DOHH2 (cell line): ENCODE measurements around the gene STAP2.

Experiments
- H3F3A ChIP-seq: fragments of 200-600 bp; sonication (generic), shearing (Covaris generic); 2 replicates; pipeline ENCODE4 v1.6.0; 2016; ENCODE audit warnings: antibody characterized with exemption, mild to moderate bottlenecking; ENCODE audit not compliant: control insufficient read depth, insufficient read depth
- H3K27ac ChIP-seq: fragments of 200-600 bp; sonication (generic); 2 replicates; pipeline ENCODE4 v1.5.1; 2014; ENCODE audit warnings: low read depth, mild to moderate bottlenecking, low read length, moderate library complexity
- H3K27me3 ChIP-seq: fragments of 200-600 bp; sonication (generic); 2 replicates; pipeline ENCODE4 v1.6.1; 2014; ENCODE audit warnings: mild to moderate bottlenecking, low read length, mixed read lengths; ENCODE audit not compliant: control insufficient read depth
- H3K36me3 ChIP-seq: fragments of 200-600 bp; sonication (generic); 2 replicates; pipeline ENCODE4 v1.6.1; 2014; ENCODE audit warnings: mild to moderate bottlenecking, low read length, moderate library complexity, mixed read lengths; ENCODE audit not compliant: control insufficient read depth
- H3K4me1 ChIP-seq: fragments of 200-600 bp; sonication (generic); 2 replicates; pipeline ENCODE4 v1.6.1; 2014; ENCODE audit warnings: mild to moderate bottlenecking, low read length, mixed read lengths; ENCODE audit not compliant: control insufficient read depth
- H3K4me2 ChIP-seq: fragments of 200-600 bp; sonication (generic); 2 replicates; pipeline ENCODE4 v1.6.0; 2014; ENCODE audit warnings: mild to moderate bottlenecking, low read length, moderate library complexity
- H3K4me3 ChIP-seq: fragments of 200-600 bp; sonication (generic); 2 replicates; pipeline ENCODE4 v1.5.1; 2014; ENCODE audit warnings: mild to moderate bottlenecking, low read length, mixed read lengths
- H3K79me2 ChIP-seq: fragments of 200-600 bp; sonication (generic); 2 replicates; pipeline ENCODE4 v1.6.1; 2014; ENCODE audit warnings: mild to moderate bottlenecking, low read length, mixed read lengths; ENCODE audit not compliant: control insufficient read depth
- H3K9me2 ChIP-seq: fragments of 200-600 bp; sonication (generic); replicated peaks from 2 replicates; pipeline ENCODE4 v1.6.1; 2014; ENCODE audit warnings: mild to moderate bottlenecking, low read length, mixed read lengths; ENCODE audit not compliant: control insufficient read depth
- H3K9me3 ChIP-seq: fragments of 200-600 bp; sonication (generic); 2 replicates; pipeline ENCODE4 v1.6.1; 2014; ENCODE audit warnings: antibody characterized with exemption, low read length, mixed read lengths; ENCODE audit not compliant: control insufficient read depth, insufficient read depth
- H4K20me1 ChIP-seq: fragments of 200-600 bp; sonication (generic); 2 replicates; pipeline ENCODE4 v1.6.0; 2014; ENCODE audit warnings: low read depth, mild to moderate bottlenecking, antibody characterized with exemption, low read length, moderate library complexity; ENCODE audit not compliant: control insufficient read depth, insufficient read depth
- EZH2phosphoT487 ChIP-seq: fragments of 200-600 bp; sonication (generic); IDR thresholded peaks from 2 replicates; pipeline ENCODE4 v1.6.1; 2017; ENCODE audit warnings: borderline replicate concordance, mild to moderate bottlenecking, antibody characterized with exemption, low read length, moderate library complexity, mixed read lengths
- TF ChIP-seq, protein P1 (sequence below): fragments of 200-600 bp; sonication (generic); IDR thresholded peaks from one replicate; pipeline ENCODE4 v1.5.1; 2014; ENCODE audit warnings: antibody characterized with exemption, mild to moderate bottlenecking, low read depth, low read length; ENCODE audit not compliant: poor library complexity, severe bottlenecking

STAP2 gene

DNA sequence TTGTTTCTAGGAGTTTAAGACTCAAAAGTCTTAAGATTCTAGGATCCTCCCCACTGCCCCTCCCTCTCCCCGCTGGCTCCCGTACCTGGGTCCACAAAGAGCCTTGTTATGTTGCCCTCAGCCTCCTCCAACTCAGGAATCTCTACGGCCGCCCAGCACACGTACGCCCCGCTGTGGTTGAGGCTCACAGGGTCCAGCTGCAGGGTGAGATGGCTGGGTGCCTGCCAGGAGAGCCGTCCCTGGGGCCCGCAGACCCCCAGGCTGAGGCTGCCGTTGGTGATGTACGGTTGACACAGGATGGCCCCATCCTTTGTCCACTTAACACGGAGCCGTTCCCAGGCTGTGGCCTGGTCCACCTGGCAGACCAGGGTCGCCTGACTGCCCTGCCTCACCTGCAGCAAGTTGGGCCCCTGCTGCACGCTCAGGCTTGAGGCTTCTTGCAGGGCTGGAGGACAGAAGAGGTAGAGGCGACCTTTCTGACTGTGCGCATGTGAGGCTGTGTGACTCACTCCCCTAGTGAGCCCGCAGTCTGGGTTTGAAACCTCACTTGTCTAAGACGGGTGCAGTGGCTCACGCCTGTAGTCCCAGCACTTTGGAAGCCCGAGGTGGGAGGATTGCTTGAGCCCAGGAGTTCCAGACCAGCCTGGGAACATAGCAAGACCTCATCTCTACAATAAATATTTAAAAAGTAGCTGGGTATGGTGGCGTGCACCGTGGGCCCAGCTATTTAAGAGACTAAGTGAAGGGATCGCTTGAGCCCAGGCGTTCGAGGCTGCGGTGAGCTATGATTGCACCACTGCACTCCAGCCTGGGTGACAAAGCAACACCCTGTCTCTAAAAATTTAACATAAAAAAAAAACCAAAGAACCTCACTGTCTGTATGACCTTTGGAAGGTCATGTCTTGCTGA is 40.5 kb downstream of the STAP2 start:
- no peaks in the 10 kb centered on the region for H3K9me3 ChIP-seq
- no peaks in the 10 kb centered on the region for H3K36me3 ChIP-seq
- H3K79me2 ChIP-seq: no peaks in the 10 kb centered on the region
- no peak overlapping the region for H3K27ac ChIP-seq
- no peak overlapping the region for H3K4me3 ChIP-seq
- peaks cover 4% of the 10 kb centered on the region; the same call in 1 of the 2 replicates for H3K4me1 ChIP-seq
- no peak overlapping the region for H3K4me2 ChIP-seq
- TF ChIP-seq EZH2phosphoT487: no peak
- TF ChIP-seq, protein P1, sequence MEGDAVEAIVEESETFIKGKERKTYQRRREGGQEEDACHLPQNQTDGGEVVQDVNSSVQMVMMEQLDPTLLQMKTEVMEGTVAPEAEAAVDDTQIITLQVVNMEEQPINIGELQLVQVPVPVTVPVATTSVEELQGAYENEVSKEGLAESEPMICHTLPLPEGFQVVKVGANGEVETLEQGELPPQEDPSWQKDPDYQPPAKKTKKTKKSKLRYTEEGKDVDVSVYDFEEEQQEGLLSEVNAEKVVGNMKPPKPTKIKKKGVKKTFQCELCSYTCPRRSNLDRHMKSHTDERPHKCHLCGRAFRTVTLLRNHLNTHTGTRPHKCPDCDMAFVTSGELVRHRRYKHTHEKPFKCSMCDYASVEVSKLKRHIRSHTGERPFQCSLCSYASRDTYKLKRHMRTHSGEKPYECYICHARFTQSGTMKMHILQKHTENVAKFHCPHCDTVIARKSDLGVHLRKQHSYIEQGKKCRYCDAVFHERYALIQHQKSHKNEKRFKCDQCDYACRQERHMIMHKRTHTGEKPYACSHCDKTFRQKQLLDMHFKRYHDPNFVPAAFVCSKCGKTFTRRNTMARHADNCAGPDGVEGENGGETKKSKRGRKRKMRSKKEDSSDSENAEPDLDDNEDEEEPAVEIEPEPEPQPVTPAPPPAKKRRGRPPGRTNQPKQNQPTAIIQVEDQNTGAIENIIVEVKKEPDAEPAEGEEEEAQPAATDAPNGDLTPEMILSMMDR: no peak
- no peaks in the 10 kb centered on the region for H4K20me1 ChIP-seq
- no peaks in the 10 kb centered on the region for H3K9me2 ChIP-seq
- H3F3A ChIP-seq: no peaks in the 10 kb centered on the region
- H3K27me3 ChIP-seq: no peaks in the 10 kb centered on the region

DNA sequence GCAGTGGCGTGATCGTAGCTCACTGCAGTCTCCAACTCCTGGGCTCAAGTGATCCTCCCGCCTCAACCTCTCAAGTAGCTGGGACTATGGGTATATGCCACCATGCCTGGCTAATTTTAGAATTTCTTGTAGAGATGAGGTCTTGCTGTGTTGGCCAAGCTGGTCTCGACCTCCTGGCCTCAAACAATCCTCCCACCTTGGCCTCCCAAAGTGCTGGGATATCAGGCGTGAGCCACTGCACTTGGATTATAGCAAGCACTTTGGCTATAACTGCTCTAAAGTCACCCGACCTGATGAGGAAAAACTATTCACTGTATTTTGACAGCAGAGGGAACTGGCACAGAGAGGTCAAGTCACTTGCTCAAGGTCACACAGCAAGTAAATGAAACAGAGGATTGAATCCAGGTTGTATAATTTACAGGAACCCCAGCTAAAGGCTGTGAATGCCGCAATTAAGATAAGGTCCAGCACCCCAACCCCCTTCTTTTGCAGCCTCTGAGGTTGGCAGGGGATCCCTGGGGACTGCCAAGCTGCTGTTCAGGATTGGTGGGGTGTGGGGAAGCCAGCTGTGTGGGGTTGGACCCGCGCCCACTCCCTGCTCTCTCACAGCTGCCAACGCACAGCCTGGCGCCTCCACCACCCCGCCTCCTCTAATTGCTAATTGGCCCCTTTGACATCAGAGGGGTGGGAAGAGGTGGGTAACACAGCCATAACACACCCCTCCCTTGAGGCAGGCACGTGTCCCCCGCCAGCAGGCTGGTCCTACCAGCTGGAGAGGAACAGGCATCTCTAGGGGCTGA is 42.5 kb downstream of the STAP2 start:
- H4K20me1 ChIP-seq: no peaks in the 10 kb centered on the region
- no peak for TF ChIP-seq EZH2phosphoT487
- TF ChIP-seq, protein P1: no peak

DNA sequence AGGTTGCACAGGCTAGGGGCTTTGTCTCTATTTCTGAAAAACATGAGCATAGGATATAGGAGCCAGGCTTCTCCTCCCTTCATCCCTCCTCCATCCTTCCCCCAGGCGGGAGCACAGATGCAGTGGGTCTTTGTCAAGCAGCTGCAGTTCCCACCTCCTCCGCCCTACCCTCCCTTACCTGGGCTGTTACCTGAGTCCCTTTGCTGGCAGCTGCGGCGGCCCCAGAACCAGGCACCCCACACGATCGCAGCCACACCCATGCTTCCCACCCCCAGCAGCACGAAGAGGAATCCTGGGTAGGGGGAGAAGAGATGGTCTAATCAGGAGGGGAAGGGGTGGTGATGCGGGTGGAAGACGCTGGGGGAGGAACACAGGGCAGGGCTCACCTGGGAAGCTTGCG is 44.2 kb downstream of the STAP2 start:
- H3K36me3 ChIP-seq: no peaks in the 10 kb centered on the region
- H3K27ac ChIP-seq: no peak overlapping the region
- H3K9me3 ChIP-seq: no peaks in the 10 kb centered on the region
- no peaks in the 10 kb centered on the region for H4K20me1 ChIP-seq
- H3K79me2 ChIP-seq: no peaks in the 10 kb centered on the region
- no peaks in the 10 kb centered on the region for H3K9me2 ChIP-seq
- H3F3A ChIP-seq: no peaks in the 10 kb centered on the region
- H3K27me3 ChIP-seq: no peaks in the 10 kb centered on the region
- H3K4me3 ChIP-seq: no peak overlapping the region
- H3K4me1 ChIP-seq: peaks cover 4% of the 10 kb centered on the region; the same call in 1 of the 2 replicates
- TF ChIP-seq EZH2phosphoT487: no peak
- TF ChIP-seq, protein P1: no peak
- no peak overlapping the region for H3K4me2 ChIP-seq

More for the DNA sequence above, 42.5 kb downstream of the STAP2 start:
- H3K27me3 ChIP-seq: no peaks in the 10 kb centered on the region
- H3F3A ChIP-seq: no peaks in the 10 kb centered on the region
- H3K36me3 ChIP-seq: no peaks in the 10 kb centered on the region
- no peaks in the 10 kb centered on the region for H3K79me2 ChIP-seq
- H3K9me2 ChIP-seq: no peaks in the 10 kb centered on the region
- peaks cover 4% of the 10 kb centered on the region; the same call in 1 of the 2 replicates for H3K4me1 ChIP-seq
- H3K4me2 ChIP-seq: no peak overlapping the region
- H3K4me3 ChIP-seq: no peak overlapping the region
- H3K27ac ChIP-seq: no peak overlapping the region
- no peaks in the 10 kb centered on the region for H3K9me3 ChIP-seq
